HEK293T (cell line): ENCODE data around the gene LRRC39.
A peak's percentile ranks its signal among the peaks of the same experiment; 100 is the strongest.

ENCODE experiments used
- CTCF ChIA-PET: fragments of 350-600 bp; formaldehyde crosslinking; extraction: SDS; loops from one replicate; lab custom pipeline; 2021; ENCODE audit warnings: antibody characterized with exemption, inconsistent platforms; lab: Yijun Ruan, JAX
- POLR2A ChIA-PET: fragments of 350-600 bp; formaldehyde crosslinking; extraction: SDS; loops from one replicate; lab custom pipeline; 2020; ENCODE audit warnings: antibody characterized with exemption, inconsistent platforms; lab: Yijun Ruan, JAX
- DNase-seq: peaks from one replicate; pipeline ENCODE4 v3.0.0; 2012; ENCODE audit warnings: mixed read lengths; ENCODE audit errors: extremely low spot score
- ARNT ChIP-seq: fragments of 450-650 bp; IDR thresholded peaks from 2 replicates; pipeline ENCODE4 v1.6.1; 2017; ENCODE audit warnings: mild to moderate bottlenecking
- BHLHE40 ChIP-seq: fragments of 450-650 bp; IDR thresholded peaks from 2 replicates; pipeline ENCODE4 v1.6.1; 2016; ENCODE audit warnings: mild to moderate bottlenecking, moderate library complexity, borderline replicate concordance
- CTBP1 ChIP-seq: fragments of 450-650 bp; IDR thresholded peaks from 2 replicates; pipeline ENCODE4 v1.6.1; 2016; ENCODE audit warnings: borderline replicate concordance
- ELF4 ChIP-seq: fragments of 450-650 bp; IDR thresholded peaks from 2 replicates; pipeline ENCODE4 v1.6.1; 2017; ENCODE audit warnings: antibody characterized with exemption
- FOXA1 ChIP-seq: fragments of 450-650 bp; IDR thresholded peaks from 2 replicates; pipeline ENCODE4 v1.6.1; 2016; ENCODE audit warnings: mild to moderate bottlenecking
- FOXK2 ChIP-seq: fragments of 450-650 bp; IDR thresholded peaks from 2 replicates; pipeline ENCODE4 v1.6.1; 2016; ENCODE audit warnings: mild to moderate bottlenecking
- FOXM1 ChIP-seq: fragments of 450-650 bp; IDR thresholded peaks from 2 replicates; pipeline ENCODE4 v1.6.1; 2017; ENCODE audit warnings: mild to moderate bottlenecking, borderline replicate concordance
- HDGF ChIP-seq: fragments of 450-650 bp; IDR thresholded peaks from 2 replicates; pipeline ENCODE4 v1.6.1; 2017; ENCODE audit warnings: antibody characterized with exemption, borderline replicate concordance
- L3MBTL2 ChIP-seq: fragments of 450-650 bp; conservative IDR thresholded peaks from 2 replicates; pipeline ENCODE4 v1.6.1; 2016; ENCODE audit warnings: mild to moderate bottlenecking
- LEF1 ChIP-seq: fragments of 450-650 bp; IDR thresholded peaks from 2 replicates; pipeline ENCODE4 v1.6.1; 2017; ENCODE audit warnings: mild to moderate bottlenecking, borderline replicate concordance
- NFRKB ChIP-seq: fragments of 450-650 bp; IDR thresholded peaks from 2 replicates; pipeline ENCODE4 v1.6.1; 2016; ENCODE audit warnings: mild to moderate bottlenecking, moderate library complexity
- SP1 ChIP-seq: fragments of 450-650 bp; IDR thresholded peaks from 2 replicates; pipeline ENCODE4 v1.6.1; 2017
- SUZ12 ChIP-seq: fragments of 450-650 bp; IDR thresholded peaks from 2 replicates; pipeline ENCODE4 v1.6.1; 2016; ENCODE audit warnings: mild to moderate bottlenecking
- TARDBP ChIP-seq: fragments of 450-650 bp; IDR thresholded peaks from 2 replicates; pipeline ENCODE4 v1.6.1; 2016
- ZNF384 ChIP-seq: fragments of 450-650 bp; IDR thresholded peaks from 2 replicates; pipeline ENCODE4 v1.6.1; 2016
- TF ChIP-seq, protein P1 (sequence below): fragments of 450-650 bp; IDR thresholded peaks from 2 replicates; pipeline ENCODE4 v1.6.1; 2016

Gene LRRC39

DNA sequence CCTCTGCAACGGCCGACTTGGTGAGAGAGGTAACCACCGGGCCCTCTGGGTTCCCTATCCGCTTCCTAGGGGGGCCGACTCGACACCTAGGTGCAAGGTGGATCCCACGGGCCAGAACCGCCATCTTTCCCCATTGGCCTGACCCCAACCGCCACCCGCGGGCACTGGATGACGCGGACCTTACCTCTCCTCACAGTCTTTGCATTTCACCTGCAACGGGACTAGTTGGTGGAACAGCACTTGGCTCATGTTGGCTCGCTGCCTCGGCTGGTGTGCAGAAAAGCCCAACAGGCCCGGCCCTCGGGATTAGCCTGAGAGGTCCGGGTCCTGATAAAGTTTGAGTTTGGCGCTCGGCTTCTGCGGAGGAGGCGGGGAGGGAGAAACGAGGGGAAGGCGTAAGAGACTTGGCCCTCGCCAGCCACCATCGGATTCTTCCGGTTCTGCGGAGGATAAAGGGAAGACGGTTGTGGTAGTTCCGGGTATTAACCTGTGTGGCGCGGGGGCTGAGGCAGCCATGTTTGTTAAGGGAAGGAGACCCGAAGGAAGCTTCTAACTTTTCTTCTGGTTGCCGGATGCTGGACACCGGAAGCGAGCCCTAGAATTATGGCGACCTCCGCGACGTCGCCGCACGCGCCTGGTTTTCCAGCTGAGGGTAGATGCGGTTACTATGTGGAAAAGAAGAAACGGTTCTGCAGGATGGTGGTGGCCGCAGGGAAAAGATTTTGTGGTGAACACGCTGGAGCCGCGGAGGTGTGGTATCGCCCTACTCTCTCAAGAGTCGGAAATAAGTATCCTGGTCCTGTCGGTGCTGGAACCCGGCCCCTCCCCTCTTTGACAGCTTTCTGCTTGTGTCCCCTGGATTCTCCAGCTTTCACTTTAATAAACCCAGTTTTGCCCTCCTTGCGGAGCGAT is 45.2 kb downstream of the LRRC39 start, which contains the start of the genes SASS6 and TRMT13:
Gene SASS6, minus strand, starts transcription at position 365 of the 912 bp plus-strand sequence. Its CDS starts 116 bp downstream, at position 249.
Gene TRMT13, plus strand, starts transcription at position 598 of the 912 bp plus-strand sequence. Its CDS starts 6 bp downstream, at position 604.
- ChIA-PET CTCF (interaction anchor here (0.6 to 1.0 kb wide), 3 partner anchors 305 to 331 kb away, joined by 3 to 4 read pairs (median 4); no protein-coding TSS in a partner anchor), POLR2A (interaction anchor here (0.6 to 1.5 kb wide), 19 partner anchors 9 to 405 kb away, joined by 3 to 10 read pairs (median 3); partner anchors contain the start of genes CDC14A, GPR88 and SLC35A3)
- DNase-seq, result peak; percentile 93
- TF ChIP-seq FOXM1, result peak; percentile 13; the same call in 1 of the 2 replicates
- TF ChIP-seq BHLHE40, result no peak
- no peak for TF ChIP-seq SUZ12
- TF ChIP-seq TARDBP, result no peak
- no peak for TF ChIP-seq ZNF384
- peak; percentile 77 for TF ChIP-seq NFRKB
- TF ChIP-seq CTBP1, result no peak
- TF ChIP-seq, protein P1, sequence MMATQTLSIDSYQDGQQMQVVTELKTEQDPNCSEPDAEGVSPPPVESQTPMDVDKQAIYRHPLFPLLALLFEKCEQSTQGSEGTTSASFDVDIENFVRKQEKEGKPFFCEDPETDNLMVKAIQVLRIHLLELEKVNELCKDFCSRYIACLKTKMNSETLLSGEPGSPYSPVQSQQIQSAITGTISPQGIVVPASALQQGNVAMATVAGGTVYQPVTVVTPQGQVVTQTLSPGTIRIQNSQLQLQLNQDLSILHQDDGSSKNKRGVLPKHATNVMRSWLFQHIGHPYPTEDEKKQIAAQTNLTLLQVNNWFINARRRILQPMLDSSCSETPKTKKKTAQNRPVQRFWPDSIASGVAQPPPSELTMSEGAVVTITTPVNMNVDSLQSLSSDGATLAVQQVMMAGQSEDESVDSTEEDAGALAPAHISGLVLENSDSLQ, result no peak
- TF ChIP-seq L3MBTL2, result peak; percentile 99
- TF ChIP-seq FOXK2, result no peak
- no peak; the same call in 1 of the 2 replicates for TF ChIP-seq HDGF
- peak; percentile 97 for TF ChIP-seq ELF4

DNA sequence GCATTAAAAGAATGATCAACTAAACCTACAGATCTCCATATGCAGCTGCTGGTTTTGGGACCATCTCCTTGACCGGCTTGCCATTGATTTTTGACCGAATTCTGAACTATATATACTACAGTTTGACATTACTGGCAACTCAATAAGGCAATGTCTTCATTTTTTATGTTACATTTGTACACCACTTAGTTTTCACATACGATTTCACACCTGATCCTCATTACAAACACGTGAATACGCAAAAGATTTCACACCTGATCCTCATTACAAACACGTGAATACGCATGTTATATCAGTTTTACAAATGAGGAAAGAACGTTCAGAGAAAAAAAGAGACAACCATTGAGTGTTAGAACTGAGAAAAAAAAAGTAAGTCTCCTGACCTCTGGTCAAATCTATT is 46.4 kb downstream of the LRRC39 start:
- POLR2A ChIA-PET, result no interaction called here
- no peak for TF ChIP-seq SP1
- TF ChIP-seq L3MBTL2, result peak; percentile 52
- no peak for TF ChIP-seq SUZ12
- CTCF ChIA-PET, result no interaction called here
- no peak for DNase-seq

DNA sequence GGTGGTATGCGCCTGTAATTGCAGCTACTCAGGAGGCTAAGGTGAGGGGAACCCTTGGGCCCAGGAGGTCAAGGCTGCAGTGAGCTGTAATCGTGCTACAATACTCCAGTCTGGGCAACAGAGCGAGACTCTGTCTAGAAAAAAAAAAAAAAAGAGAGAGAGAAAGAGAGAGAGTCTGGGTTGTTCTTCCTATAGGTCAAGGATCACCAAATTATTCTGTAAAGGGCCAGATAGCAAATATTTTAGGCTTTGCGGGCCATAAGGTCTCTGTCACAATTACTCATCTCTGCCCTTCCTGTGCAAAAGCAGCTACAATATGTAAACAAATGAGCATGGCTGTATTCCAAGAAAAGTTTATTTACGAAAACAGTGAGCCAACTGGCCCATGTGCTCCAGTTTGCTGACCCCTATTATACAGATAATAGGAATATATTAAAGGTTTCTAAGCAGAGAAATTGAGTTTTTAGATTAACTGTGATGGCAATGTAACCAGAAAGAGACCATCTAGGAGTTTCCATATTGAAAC is 47.4 kb downstream of the LRRC39 start:
- DNase-seq, result no peak
- POLR2A ChIA-PET, result no interaction called here
- CTCF ChIA-PET, result no interaction called here
- no peak for TF ChIP-seq SP1
- TF ChIP-seq BHLHE40, result no peak
- no peak for TF ChIP-seq CTBP1
- no peak for TF ChIP-seq ELF4
- no peak for TF ChIP-seq HDGF
- no peak for TF ChIP-seq NFRKB
- no peak for TF ChIP-seq TARDBP
- TF ChIP-seq FOXK2, result no peak
- TF ChIP-seq SUZ12, result no peak
- TF ChIP-seq, protein P1, result no peak
- no peak for TF ChIP-seq FOXA1
- TF ChIP-seq L3MBTL2, result no peak
- no peak for TF ChIP-seq ARNT
- no peak for TF ChIP-seq LEF1
- TF ChIP-seq ZNF384, result no peak
- no peak for TF ChIP-seq FOXM1

DNA sequence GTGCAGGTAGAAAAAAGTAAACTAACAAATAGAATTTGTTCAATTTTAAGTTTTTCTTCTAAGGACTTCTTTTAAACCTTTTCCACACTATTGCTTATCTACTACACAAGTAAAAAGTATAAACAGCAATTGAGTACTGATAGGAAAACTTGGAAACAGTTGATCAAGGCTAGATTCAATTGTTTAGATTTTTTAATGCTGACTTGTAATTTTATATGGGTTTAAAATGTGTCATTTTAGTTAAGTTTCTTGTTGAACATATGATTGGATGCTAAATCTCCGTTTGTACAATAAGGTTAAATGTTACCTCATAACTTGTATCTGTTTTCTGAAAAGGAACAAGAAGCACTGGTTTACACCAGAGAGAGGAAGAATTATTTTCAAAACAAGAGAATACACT is 50.8 kb downstream of the LRRC39 start:
- ChIA-PET CTCF (no interaction called here), POLR2A (no interaction called here)
- no peak for DNase-seq
- no peak for TF ChIP-seq BHLHE40
- no peak for TF ChIP-seq LEF1
- TF ChIP-seq L3MBTL2, result no peak
- TF ChIP-seq FOXK2, result no peak
- TF ChIP-seq HDGF, result no peak

DNA sequence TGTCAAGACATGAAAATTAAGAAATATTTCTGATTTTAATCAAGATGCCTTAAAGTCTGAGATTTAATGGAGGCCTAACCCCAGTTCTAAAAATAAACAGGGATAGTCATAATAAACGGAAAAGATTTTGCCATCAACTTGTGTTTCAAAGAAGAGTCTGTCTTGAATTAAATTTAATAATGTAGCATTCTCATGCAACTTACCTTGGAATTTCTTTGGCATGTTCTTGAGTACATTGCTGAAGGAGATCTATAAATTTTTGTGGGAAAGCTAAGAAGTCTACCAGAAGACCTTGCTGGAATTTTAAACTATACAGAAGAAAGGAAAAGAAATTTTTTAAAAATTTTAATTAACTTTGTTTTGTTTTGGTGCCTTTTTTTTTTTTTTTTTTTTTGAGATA is 55.9 kb downstream of the LRRC39 start:
- ChIA-PET POLR2A (no interaction called here), CTCF (no interaction called here)
- DNase-seq, result no peak
- TF ChIP-seq L3MBTL2, result no peak
- TF ChIP-seq ZNF384, result no peak
- TF ChIP-seq, protein P1, result no peak
- no peak for TF ChIP-seq FOXK2
- TF ChIP-seq HDGF, result no peak
- TF ChIP-seq ARNT, result no peak

DNA sequence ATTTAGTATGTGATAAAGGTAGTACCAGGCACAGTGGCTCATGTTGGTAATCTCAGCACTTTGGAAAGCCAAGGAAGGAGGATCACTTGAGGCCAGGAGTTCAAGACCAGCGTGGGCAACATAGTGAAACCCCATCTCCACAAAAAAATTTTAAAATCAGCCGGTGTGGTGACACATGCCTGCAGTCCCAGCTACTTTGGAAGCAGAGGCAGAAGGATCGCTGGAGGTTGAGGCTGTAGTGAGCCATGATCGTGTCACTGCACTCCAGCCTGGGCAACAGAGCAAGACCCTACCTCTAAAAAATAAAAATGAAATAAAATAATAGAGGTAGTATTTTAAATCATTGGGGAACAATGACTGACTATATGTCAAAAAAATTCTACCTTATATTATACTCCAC is 62.5 kb downstream of the LRRC39 start:
- ChIA-PET POLR2A (no interaction called here), CTCF (no interaction called here)
- TF ChIP-seq TARDBP, result no peak
- TF ChIP-seq SUZ12, result no peak
- no peak for TF ChIP-seq BHLHE40
- no peak for TF ChIP-seq L3MBTL2
- TF ChIP-seq CTBP1, result no peak
- TF ChIP-seq SP1, result no peak
- no peak for TF ChIP-seq FOXA1
- no peak for TF ChIP-seq FOXK2
- TF ChIP-seq, protein P1, result no peak
- no peak for TF ChIP-seq FOXM1
- TF ChIP-seq ZNF384, result no peak
- TF ChIP-seq ARNT, result no peak
- TF ChIP-seq ELF4, result no peak
- TF ChIP-seq HDGF, result no peak
- no peak for TF ChIP-seq LEF1
- no peak for DNase-seq
